ENCODE measurements around the gene SSTR3.

DNA sequence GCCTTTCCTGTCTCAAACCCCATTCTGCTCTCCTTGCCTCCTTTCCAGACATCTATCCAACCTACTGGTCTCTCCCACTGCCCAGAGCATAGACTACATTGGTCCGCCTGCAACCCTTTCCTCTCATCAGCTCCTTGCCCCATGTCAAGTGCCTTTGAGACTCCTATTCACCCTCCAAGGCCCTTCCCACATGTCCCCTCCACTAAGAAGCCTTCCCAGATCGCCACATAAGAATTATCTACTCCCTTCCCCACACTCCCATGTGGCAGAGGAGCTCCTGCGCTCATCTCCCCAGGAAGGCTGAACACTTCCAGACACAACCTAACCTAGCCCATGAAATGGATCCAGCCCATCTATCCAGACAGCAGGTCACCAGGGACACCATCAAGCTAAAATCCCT is 34.5 kb downstream of the SSTR3 start:
- TF ChIP-seq, protein P1, sequence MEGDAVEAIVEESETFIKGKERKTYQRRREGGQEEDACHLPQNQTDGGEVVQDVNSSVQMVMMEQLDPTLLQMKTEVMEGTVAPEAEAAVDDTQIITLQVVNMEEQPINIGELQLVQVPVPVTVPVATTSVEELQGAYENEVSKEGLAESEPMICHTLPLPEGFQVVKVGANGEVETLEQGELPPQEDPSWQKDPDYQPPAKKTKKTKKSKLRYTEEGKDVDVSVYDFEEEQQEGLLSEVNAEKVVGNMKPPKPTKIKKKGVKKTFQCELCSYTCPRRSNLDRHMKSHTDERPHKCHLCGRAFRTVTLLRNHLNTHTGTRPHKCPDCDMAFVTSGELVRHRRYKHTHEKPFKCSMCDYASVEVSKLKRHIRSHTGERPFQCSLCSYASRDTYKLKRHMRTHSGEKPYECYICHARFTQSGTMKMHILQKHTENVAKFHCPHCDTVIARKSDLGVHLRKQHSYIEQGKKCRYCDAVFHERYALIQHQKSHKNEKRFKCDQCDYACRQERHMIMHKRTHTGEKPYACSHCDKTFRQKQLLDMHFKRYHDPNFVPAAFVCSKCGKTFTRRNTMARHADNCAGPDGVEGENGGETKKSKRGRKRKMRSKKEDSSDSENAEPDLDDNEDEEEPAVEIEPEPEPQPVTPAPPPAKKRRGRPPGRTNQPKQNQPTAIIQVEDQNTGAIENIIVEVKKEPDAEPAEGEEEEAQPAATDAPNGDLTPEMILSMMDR (conservative IDR thresholded peaks at IDR 0.05; ENCODE audit: low read length): no peak
- TF ChIP-seq EZH2phosphoT487 (IDR thresholded peaks at IDR 0.05; ENCODE audit: borderline replicate concordance, low read depth, low read length): no peak

Measured in OCI-LY7 (cell line).